ENCODE data around the gene MGMT. TPM values are rescaled to one million over a fixed set of nuclear protein-coding genes. Genes with fewer than 3 reads are reported as not detected.

Gene MGMT
- total and polyA plus RNA-seq, 2 of the 4 experiments (the other 2 are of a cell fraction) = 11.5 to 17.8 TPM

- H2AK5ac ChIP-seq (ENCODE audit: low read depth, low read length) = no peak overlapping the region
- H3K4me2 ChIP-seq (ENCODE audit: low read depth, low read length) = no peak overlapping the region
- H2BK20ac ChIP-seq (ENCODE audit: low read depth, low read length) = no peak overlapping the region
- peaks cover 0 to 5% of the 10 kb centered on the region in 2 experiments; a peak in 1 of 4 replicates for H3K79me1 ChIP-seq (ENCODE audit: low read depth in 1 of 2, low read length in 2 of 2)
- dilution Hi-C loops (cut with HindIII; ENCODE audit: low sequenced_read_pairs, unreplicated experiment) = no loop called here
- H2BK5ac ChIP-seq (ENCODE audit: low read depth, low read length, poor library complexity, severe bottlenecking) = no peak overlapping the region
- BruUV-seq (replicated peaks) = no TSS peak
- POLR2A ChIA-PET (ENCODE audit: unreplicated experiment) = no interaction called here
- peaks cover 2% of the 10 kb centered on the region; the same call in 1 of the 2 replicates for H3K4me1 ChIP-seq (ENCODE audit: control insufficient read depth, insufficient read depth, low read length)
- no peak overlapping the region for H3K4ac ChIP-seq (ENCODE audit: low read depth, low read length)
- peaks cover 2% of the 10 kb centered on the region; the same call in 1 of the 2 replicates for H3K9me3 ChIP-seq (ENCODE audit: control insufficient read depth, insufficient read depth, low read length)
- TF ChIP-seq ELK1 (IDR thresholded peaks at IDR 0.05; ENCODE audit: borderline replicate concordance, low read depth, low read length) = no peak
- no peak for TF ChIP-seq CHD1 (IDR thresholded peaks at IDR 0.05; ENCODE audit: low read depth, low read length)
- TF ChIP-seq, protein P1, sequence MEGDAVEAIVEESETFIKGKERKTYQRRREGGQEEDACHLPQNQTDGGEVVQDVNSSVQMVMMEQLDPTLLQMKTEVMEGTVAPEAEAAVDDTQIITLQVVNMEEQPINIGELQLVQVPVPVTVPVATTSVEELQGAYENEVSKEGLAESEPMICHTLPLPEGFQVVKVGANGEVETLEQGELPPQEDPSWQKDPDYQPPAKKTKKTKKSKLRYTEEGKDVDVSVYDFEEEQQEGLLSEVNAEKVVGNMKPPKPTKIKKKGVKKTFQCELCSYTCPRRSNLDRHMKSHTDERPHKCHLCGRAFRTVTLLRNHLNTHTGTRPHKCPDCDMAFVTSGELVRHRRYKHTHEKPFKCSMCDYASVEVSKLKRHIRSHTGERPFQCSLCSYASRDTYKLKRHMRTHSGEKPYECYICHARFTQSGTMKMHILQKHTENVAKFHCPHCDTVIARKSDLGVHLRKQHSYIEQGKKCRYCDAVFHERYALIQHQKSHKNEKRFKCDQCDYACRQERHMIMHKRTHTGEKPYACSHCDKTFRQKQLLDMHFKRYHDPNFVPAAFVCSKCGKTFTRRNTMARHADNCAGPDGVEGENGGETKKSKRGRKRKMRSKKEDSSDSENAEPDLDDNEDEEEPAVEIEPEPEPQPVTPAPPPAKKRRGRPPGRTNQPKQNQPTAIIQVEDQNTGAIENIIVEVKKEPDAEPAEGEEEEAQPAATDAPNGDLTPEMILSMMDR (conservative IDR thresholded peaks at IDR 0.05; ENCODE audit: low read depth, low read length) = no peak
- no peak for TF ChIP-seq USF2 (IDR thresholded peaks at IDR 0.05; ENCODE audit: low read depth, low read length)
- no peak for TF ChIP-seq CEBPB (IDR thresholded peaks at IDR 0.05; ENCODE audit: low read depth, low read length)
- no peak for TF ChIP-seq FOS (IDR thresholded peaks at IDR 0.05; ENCODE audit: low read depth, low read length)
- no peak for TF ChIP-seq RFX5 (IDR thresholded peaks at IDR 0.05; ENCODE audit: low read depth, low read length)
- TF ChIP-seq SMC3 (IDR thresholded peaks at IDR 0.05; ENCODE audit: low read depth, low read length) = no peak
- TF ChIP-seq NFE2L2 (IDR thresholded peaks at IDR 0.05; ENCODE audit: low read depth, low read length) = no peak
- TF ChIP-seq POLR2A (IDR thresholded peaks at IDR 0.05; ENCODE audit: low read depth, low read length) = no peak
- TF ChIP-seq BHLHE40 (IDR thresholded peaks at IDR 0.05; ENCODE audit: low read depth, low read length) = no peak
- no peak for TF ChIP-seq MXI1 (IDR thresholded peaks at IDR 0.05; ENCODE audit: borderline replicate concordance, low read depth, low read length)
- TF ChIP-seq RCOR1 (IDR thresholded peaks at IDR 0.05; ENCODE audit: insufficient replicate concordance, low read length) = no peak
- TF ChIP-seq MAZ (IDR thresholded peaks at IDR 0.05; ENCODE audit: borderline replicate concordance, low read depth, low read length) = no peak
- TF ChIP-seq MAFK (IDR thresholded peaks at IDR 0.05; ENCODE audit: low read depth, low read length) = no peak
- no peak for TF ChIP-seq RAD21 (IDR thresholded peaks at IDR 0.05; ENCODE audit: low read length)
- no peak overlapping the region for H4K5ac ChIP-seq (ENCODE audit: low read depth, low read length)
- no peak overlapping the region for H2BK15ac ChIP-seq (ENCODE audit: low read depth, low read length)
- no peak overlapping the region for H4K91ac ChIP-seq (ENCODE audit: insufficient read depth, low read depth, low read length)
- no peak overlapping the region for H3K14ac ChIP-seq (replicated peaks; ENCODE audit: low read depth, low read length)
- H3K9me1 ChIP-seq (ENCODE audit: insufficient read depth, low read length) = no peaks in the 10 kb centered on the region
- H3K27ac ChIP-seq (ENCODE audit: insufficient read depth, low read length) = no peak overlapping the region
- H4K20me1 ChIP-seq (ENCODE audit: insufficient read depth, low read length) = no peaks in the 10 kb centered on the region
- H4K8ac ChIP-seq (ENCODE audit: low read depth in 2 of 2, low read length in 2 of 2) = no peak overlapping the region
- H2AFZ ChIP-seq (replicated peaks; ENCODE audit: low read length, poor library complexity) = no peak overlapping the region
- no peaks in the 10 kb centered on the region for H3K27me3 ChIP-seq (ENCODE audit: control insufficient read depth, insufficient read depth, low read length)
- no peaks in the 10 kb centered on the region for H3K36me3 ChIP-seq (ENCODE audit: control insufficient read depth, insufficient read depth, low read length)
- in situ Hi-C loops (cut with MboI; ENCODE audit: low sequenced_read_pairs) = no loop called here
- H3K9ac ChIP-seq (ENCODE audit: low read depth, low read length) = no peak overlapping the region
- no peak overlapping the region for H2BK120ac ChIP-seq (ENCODE audit: low read depth, low read length)
- no peak overlapping the region for H3K18ac ChIP-seq (ENCODE audit: low read depth, low read length)
- CTCF ChIA-PET = no interaction called here
- H3K23ac ChIP-seq (ENCODE audit: low read depth, low read length) = no peak overlapping the region
- H3K4me3 ChIP-seq (ENCODE audit: insufficient read depth, low read depth, low read length) = no peak overlapping the region
- no peak for DNase-seq
- H2AK9ac ChIP-seq (replicated peaks; ENCODE audit: low read depth, low read length, poor library complexity) = no peak overlapping the region
- intact Hi-C loops (cut with micrococcal nuclease) = no loop called here
- no peak overlapping the region for H3K56ac ChIP-seq (ENCODE audit: extremely low read depth, insufficient read depth, low read length)
- ATAC-seq (ENCODE audit: low read depth) = no peak
- 53% methylated on average over 3 of the region's 8 CpGs; no CpG with 5 or more reads in 1 of the 2 experiments for WGBS, 2 experiments (ENCODE audit: extremely low coverage in 2 of 2, insufficient read length in 1 of 2)
Observed at GRCh38 chr10:129513312-129513711, 46.3 kb downstream of the MGMT start.

All from IMR-90 (cell line).